ENCODE measurements around the gene CAPRIN1. TPM values are rescaled to one million over a fixed set of nuclear protein-coding genes. Genes with fewer than 3 reads are reported as not detected.

Gene CAPRIN1, protein sequence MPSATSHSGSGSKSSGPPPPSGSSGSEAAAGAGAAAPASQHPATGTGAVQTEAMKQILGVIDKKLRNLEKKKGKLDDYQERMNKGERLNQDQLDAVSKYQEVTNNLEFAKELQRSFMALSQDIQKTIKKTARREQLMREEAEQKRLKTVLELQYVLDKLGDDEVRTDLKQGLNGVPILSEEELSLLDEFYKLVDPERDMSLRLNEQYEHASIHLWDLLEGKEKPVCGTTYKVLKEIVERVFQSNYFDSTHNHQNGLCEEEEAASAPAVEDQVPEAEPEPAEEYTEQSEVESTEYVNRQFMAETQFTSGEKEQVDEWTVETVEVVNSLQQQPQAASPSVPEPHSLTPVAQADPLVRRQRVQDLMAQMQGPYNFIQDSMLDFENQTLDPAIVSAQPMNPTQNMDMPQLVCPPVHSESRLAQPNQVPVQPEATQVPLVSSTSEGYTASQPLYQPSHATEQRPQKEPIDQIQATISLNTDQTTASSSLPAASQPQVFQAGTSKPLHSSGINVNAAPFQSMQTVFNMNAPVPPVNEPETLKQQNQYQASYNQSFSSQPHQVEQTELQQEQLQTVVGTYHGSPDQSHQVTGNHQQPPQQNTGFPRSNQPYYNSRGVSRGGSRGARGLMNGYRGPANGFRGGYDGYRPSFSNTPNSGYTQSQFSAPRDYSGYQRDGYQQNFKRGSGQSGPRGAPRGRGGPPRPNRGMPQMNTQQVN
- total RNA-seq: 192 TPM

DNA sequence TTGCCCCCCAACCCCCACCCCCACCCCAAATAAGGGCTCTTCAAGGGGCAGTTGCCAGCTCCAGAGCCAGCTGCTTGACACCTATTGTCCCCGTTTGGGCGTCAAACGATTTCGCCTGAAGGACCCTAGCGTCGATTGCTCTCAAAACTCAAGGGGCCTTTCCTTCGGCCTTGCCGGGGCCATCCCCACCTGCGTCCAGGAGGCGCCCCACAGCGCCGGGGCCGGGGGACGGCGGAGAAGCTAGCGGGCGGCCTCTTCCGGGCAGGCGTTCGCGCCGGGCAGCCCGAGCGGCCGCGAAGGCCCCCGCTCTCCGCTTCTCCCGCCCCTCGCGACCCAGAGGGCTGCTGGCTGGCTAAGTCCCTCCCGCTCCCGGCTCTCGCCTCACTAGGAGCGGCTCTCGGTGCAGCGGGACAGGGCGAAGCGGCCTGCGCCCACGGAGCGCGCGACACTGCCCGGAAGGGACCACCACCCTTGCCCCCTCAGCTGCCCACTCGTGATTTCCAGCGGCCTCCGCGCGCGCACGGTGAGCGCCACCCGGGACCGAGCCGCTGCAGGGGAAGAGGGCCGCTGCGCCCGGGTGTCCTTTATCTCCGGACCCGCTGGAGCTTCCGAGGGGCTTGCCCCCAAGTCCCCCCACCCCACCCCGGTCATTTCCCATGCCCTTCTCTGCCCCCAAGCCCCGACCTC lies at the start of gene CAPRIN1:
Gene CAPRIN1, plus strand, starts transcription at position 383 of the 687 bp plus-strand sequence. CDS start 690 bp downstream, outside the sequence.
- H3K4me3 ChIP-seq (ENCODE audit: low read length in 3 of 3): peak within 1 kb of the TSS; percentile 85 to 88 (median 87)
- H3K27ac ChIP-seq (ENCODE audit: low read depth, low read length): peak within 1 kb of the TSS; percentile 99
- peaks cover 16 to 29% (median 20%) of the 10 kb centered on the region in 3 donors for H3K4me1 ChIP-seq (ENCODE audit: control insufficient read depth in 3 of 3, insufficient read depth in 3 of 3, low read length in 3 of 3)
- no peaks in the 10 kb centered on the region for H3K36me3 ChIP-seq (ENCODE audit: control insufficient read depth in 3 of 3, insufficient read depth in 3 of 3, low read length in 3 of 3)
- no peaks in the 10 kb centered on the region for H3K27me3 ChIP-seq (ENCODE audit: control insufficient read depth in 3 of 3, insufficient read depth in 3 of 3, low read length in 3 of 3)
- peak within 1 kb of the TSS; percentile 89 to 98 (median 96) for H3K9ac ChIP-seq (ENCODE audit: low read depth in 1 of 3, low read length in 3 of 3)
- H3K9me3 ChIP-seq (ENCODE audit: control insufficient read depth in 3 of 3, low read length in 3 of 3): no peaks in the 10 kb centered on the region

DNA sequence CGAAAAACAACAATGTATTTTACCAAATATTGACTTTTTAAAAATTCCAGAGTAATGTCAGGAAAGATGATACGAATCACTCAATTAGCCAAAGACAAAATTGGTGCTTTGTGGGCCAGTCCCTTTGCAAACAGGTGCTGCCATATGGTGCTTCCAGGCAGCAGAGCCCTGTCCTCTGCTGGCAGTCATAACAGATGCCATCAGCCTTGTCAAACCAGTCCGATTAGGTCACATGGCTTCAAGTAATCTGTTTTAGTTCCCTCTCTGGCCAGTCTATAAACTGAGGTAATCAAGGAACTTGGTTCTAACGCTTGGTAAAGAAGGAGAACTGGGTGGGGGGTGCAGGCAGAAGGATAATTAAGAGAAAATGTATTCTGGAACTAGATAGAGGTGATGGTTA lies 49.1 kb upstream of the CAPRIN1 start:
- Histone ChIP-seq H3K27ac (ENCODE audit: low read depth, low read length) (no peak overlapping the region), H3K27me3 (ENCODE audit: control insufficient read depth in 3 of 3, insufficient read depth in 3 of 3, low read length in 3 of 3) (no peaks in the 10 kb centered on the region), H3K36me3 (ENCODE audit: control insufficient read depth in 3 of 3, insufficient read depth in 3 of 3, low read length in 3 of 3) (no peaks in the 10 kb centered on the region), H3K9ac (ENCODE audit: low read depth in 1 of 3, low read length in 3 of 3) (no peak overlapping the region), H3K4me3 (ENCODE audit: low read length in 3 of 3) (no peak overlapping the region), H3K4me1 (ENCODE audit: control insufficient read depth in 3 of 3, insufficient read depth in 3 of 3, low read length in 3 of 3) (peaks cover 0 to 3% (median 2%) of the 10 kb centered on the region in 3 donors), H3K9me3 (ENCODE audit: control insufficient read depth in 3 of 3, low read length in 3 of 3) (no peaks in the 10 kb centered on the region)

DNA sequence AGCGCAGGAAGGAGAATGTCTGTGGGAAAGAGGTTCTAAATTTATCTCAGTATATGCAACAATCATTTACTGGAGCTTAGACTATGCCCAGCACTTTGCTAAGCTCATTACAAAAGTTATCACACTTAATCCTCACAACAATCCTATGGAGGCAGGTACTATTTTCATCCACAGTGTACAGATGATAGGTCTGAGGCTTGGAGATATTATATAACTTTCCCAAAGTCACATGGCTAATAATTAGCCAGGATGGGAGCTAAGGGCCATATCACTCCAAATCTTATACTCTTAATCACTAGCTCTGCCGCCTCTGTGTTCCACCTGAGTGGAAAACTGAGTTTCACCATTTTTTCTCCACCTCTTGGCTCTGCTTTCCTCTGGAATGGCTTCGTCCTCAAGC lies 47.3 kb upstream of the CAPRIN1 start:
- no peaks in the 10 kb centered on the region for H3K4me1 ChIP-seq (ENCODE audit: control insufficient read depth in 3 of 3, insufficient read depth in 3 of 3, low read length in 3 of 3)
- no peaks in the 10 kb centered on the region for H3K9me3 ChIP-seq (ENCODE audit: control insufficient read depth in 3 of 3, low read length in 3 of 3)
- no peak overlapping the region for H3K9ac ChIP-seq (ENCODE audit: low read depth in 1 of 3, low read length in 3 of 3)
- no peaks in the 10 kb centered on the region for H3K27me3 ChIP-seq (ENCODE audit: control insufficient read depth in 3 of 3, insufficient read depth in 3 of 3, low read length in 3 of 3)
- H3K27ac ChIP-seq (ENCODE audit: low read depth, low read length): no peak overlapping the region
- H3K36me3 ChIP-seq (ENCODE audit: control insufficient read depth in 3 of 3, insufficient read depth in 3 of 3, low read length in 3 of 3): no peaks in the 10 kb centered on the region
- no peak overlapping the region for H3K4me3 ChIP-seq (ENCODE audit: low read length in 3 of 3)

DNA sequence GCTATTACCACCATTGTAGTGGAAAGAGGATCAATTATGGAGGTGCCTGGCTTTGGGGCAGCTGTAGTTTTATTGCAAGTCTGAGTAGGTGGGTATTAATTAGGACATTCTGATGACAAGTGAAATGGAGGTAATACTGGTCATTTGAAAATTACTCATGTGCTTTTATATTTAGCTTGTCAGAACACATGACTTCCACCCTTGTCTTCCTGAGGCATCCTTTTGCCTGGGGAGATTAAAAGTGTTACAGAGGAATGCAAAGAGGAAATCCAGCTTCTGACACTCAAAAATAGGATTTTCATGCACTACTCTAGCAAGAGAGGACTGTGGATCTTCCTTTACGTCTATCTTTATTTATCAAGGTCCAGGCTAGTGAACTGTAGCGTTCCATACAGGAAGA lies 44.7 kb upstream of the CAPRIN1 start:
- Histone ChIP-seq H3K4me3 (ENCODE audit: low read length in 3 of 3) (no peak overlapping the region), H3K27ac (ENCODE audit: low read depth, low read length) (no peak overlapping the region), H3K9ac (ENCODE audit: low read depth in 1 of 3, low read length in 3 of 3) (no peak overlapping the region), H3K36me3 (ENCODE audit: control insufficient read depth in 3 of 3, insufficient read depth in 3 of 3, low read length in 3 of 3) (no peaks in the 10 kb centered on the region), H3K27me3 (ENCODE audit: control insufficient read depth in 3 of 3, insufficient read depth in 3 of 3, low read length in 3 of 3) (no peaks in the 10 kb centered on the region), H3K9me3 (ENCODE audit: control insufficient read depth in 3 of 3, low read length in 3 of 3) (no peaks in the 10 kb centered on the region), H3K4me1 (ENCODE audit: control insufficient read depth in 3 of 3, insufficient read depth in 3 of 3, low read length in 3 of 3) (no peaks in the 10 kb centered on the region)

DNA sequence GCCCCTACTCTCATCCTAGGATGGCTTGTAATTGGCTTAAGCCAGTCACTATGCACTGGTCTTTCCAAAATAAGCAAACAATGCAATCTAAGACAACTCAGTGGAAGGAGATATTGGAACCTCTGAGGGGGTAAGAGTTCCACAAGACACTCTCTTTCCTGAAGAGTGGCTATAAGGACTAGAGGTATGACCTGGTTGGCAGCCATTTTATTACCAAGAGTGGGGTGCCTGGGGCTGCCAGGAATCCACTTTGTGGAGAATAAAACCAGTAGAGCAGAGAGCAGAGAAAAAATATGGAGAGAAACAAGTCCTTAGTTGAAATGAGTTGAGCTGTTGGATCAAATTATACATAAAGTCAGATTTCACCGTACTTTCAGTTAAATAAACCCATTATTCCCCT lies 38.8 kb upstream of the CAPRIN1 start:
- H3K9me3 ChIP-seq (ENCODE audit: control insufficient read depth in 3 of 3, low read length in 3 of 3): no peaks in the 10 kb centered on the region
- no peaks in the 10 kb centered on the region for H3K27me3 ChIP-seq (ENCODE audit: control insufficient read depth in 3 of 3, insufficient read depth in 3 of 3, low read length in 3 of 3)
- H3K4me1 ChIP-seq (ENCODE audit: control insufficient read depth in 3 of 3, insufficient read depth in 3 of 3, low read length in 3 of 3): peaks cover 0 to 3% (median 0%) of the 10 kb centered on the region in 3 donors
- H3K36me3 ChIP-seq (ENCODE audit: control insufficient read depth in 3 of 3, insufficient read depth in 3 of 3, low read length in 3 of 3): no peaks in the 10 kb centered on the region
- H3K27ac ChIP-seq (ENCODE audit: low read depth, low read length): no peak overlapping the region
- no peak overlapping the region for H3K9ac ChIP-seq (ENCODE audit: low read depth in 1 of 3, low read length in 3 of 3)
- no peak overlapping the region for H3K4me3 ChIP-seq (ENCODE audit: low read length in 3 of 3)

DNA sequence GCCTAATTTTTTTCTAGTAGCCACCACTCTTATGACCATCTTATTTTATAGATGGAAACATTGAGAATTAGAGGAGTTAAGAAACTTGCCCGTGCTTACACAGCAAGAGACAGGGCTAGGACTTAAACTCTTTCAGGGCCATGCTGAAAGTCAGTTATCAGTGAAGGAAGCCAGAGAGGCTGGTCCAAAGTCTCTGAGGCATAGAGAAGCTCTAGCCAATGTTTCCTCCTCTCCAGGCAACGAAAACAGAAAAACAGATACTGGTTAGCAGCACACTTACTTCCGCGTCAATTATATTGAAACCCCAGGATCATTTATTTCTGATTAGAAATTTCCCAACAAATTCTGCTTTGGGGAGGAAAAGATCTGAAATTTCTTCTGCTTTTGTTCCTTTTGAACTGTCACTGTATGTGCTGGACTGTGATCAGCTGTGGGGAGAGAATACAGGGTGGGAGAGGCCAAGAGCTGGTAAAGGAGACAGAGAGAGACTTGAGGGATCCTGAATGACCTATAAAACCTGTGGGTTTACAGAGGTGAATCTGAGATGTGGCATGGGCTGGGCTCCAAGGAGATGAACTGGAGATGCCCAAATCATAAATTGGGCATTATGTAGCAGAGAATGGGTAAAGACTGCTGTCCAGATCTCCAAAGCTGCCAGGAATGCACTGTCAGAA lies 37.5 kb upstream of the CAPRIN1 start:
- H3K27me3 ChIP-seq (ENCODE audit: control insufficient read depth in 3 of 3, insufficient read depth in 3 of 3, low read length in 3 of 3): no peaks in the 10 kb centered on the region
- H3K36me3 ChIP-seq (ENCODE audit: control insufficient read depth in 3 of 3, insufficient read depth in 3 of 3, low read length in 3 of 3): no peaks in the 10 kb centered on the region
- no peak overlapping the region for H3K9ac ChIP-seq (ENCODE audit: low read depth in 1 of 3, low read length in 3 of 3)
- no peak overlapping the region for H3K27ac ChIP-seq (ENCODE audit: low read depth, low read length)
- H3K4me1 ChIP-seq (ENCODE audit: control insufficient read depth in 3 of 3, insufficient read depth in 3 of 3, low read length in 3 of 3): peaks cover 0 to 3% (median 0%) of the 10 kb centered on the region in 3 donors
- H3K4me3 ChIP-seq (ENCODE audit: low read length in 3 of 3): no peak overlapping the region
- no peaks in the 10 kb centered on the region for H3K9me3 ChIP-seq (ENCODE audit: control insufficient read depth in 3 of 3, low read length in 3 of 3)

DNA sequence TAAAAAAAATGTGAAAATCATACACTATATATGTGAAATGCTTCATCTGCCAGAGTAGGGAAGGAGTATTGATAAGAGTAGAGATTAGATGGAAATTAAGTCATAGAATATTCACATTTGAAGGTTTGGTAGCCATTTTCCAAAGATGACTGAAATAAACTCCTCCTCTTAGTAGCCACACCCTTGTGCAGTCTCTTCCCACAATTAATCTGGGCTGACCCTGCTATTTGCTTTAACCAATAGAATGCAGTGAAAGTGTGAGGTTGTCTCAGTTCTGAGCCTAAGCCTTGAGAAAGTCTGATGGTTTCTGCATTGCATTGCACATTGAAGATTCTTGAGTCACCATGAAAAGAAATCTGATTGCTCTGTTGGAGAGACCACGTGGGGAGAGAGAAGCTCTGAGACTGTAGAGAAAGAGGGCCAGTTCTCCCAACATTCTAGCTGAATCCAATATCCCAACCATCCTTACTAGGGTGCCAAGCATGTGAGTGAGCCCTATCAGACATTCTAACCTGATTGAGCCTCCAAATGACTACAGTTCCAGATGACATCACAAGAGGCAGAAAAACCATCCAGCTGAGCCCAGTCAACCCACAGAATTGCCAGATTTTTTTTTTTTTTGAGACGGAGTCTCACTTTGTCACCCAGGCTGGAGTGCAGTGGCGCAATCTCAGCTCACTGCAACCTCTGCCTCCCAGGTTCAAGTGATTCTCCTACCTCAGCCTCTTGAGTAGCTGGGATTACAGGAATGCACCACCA lies 29.4 kb upstream of the CAPRIN1 start:
- H3K9me3 ChIP-seq (ENCODE audit: control insufficient read depth in 3 of 3, low read length in 3 of 3): peaks cover 0 to 3% (median 0%) of the 10 kb centered on the region in 3 donors
- H3K27me3 ChIP-seq (ENCODE audit: control insufficient read depth in 3 of 3, insufficient read depth in 3 of 3, low read length in 3 of 3): no peaks in the 10 kb centered on the region
- no peaks in the 10 kb centered on the region for H3K4me1 ChIP-seq (ENCODE audit: control insufficient read depth in 3 of 3, insufficient read depth in 3 of 3, low read length in 3 of 3)

DNA sequence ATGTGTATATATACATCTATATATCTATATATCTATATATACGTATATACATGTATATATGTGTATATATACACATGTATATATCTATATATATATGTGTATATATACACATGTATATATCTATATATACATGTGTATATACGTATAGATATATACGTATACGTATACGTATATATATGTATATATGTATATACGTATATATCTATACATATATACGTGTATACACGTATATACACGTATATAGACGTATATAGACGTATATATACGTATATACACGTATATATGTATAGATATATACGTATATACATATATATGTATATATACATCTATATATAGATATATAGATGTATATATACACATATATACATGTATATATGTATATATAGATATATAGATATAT lies 25.1 kb upstream of the CAPRIN1 start:
- Histone ChIP-seq H3K9me3 (ENCODE audit: control insufficient read depth in 3 of 3, low read length in 3 of 3) (peaks cover 0 to 3% (median 0%) of the 10 kb centered on the region in 3 donors), H3K27me3 (ENCODE audit: control insufficient read depth in 3 of 3, insufficient read depth in 3 of 3, low read length in 3 of 3) (no peaks in the 10 kb centered on the region), H3K4me3 (ENCODE audit: low read length in 3 of 3) (no peak overlapping the region), H3K4me1 (ENCODE audit: control insufficient read depth in 3 of 3, insufficient read depth in 3 of 3, low read length in 3 of 3) (peaks cover 0 to 5% (median 0%) of the 10 kb centered on the region in 3 donors), H3K9ac (ENCODE audit: low read depth in 1 of 3, low read length in 3 of 3) (no peak overlapping the region), H3K27ac (ENCODE audit: low read depth, low read length) (no peak overlapping the region), H3K36me3 (ENCODE audit: control insufficient read depth in 3 of 3, insufficient read depth in 3 of 3, low read length in 3 of 3) (no peaks in the 10 kb centered on the region)

More for the DNA sequence above, 29.4 kb upstream of the CAPRIN1 start:
- no peak overlapping the region for H3K9ac ChIP-seq (ENCODE audit: low read depth in 1 of 3, low read length in 3 of 3)
- H3K4me3 ChIP-seq (ENCODE audit: low read length in 3 of 3): no peak overlapping the region
- no peaks in the 10 kb centered on the region for H3K36me3 ChIP-seq (ENCODE audit: control insufficient read depth in 3 of 3, insufficient read depth in 3 of 3, low read length in 3 of 3)
- no peak overlapping the region for H3K27ac ChIP-seq (ENCODE audit: low read depth, low read length)

Measured in skeletal muscle tissue (tissue), 4 donors.